ENCODE results near the gene UBE2E2. TPM values are rescaled to one million over a fixed set of nuclear protein-coding genes. Genes with fewer than 3 reads are reported as not detected.

The UBE2E2 gene
- total RNA-seq, 3 donors from 2014 or later (not counting 1 experiment from before 2014, with no cell fraction given) = 4.8 to 6.1 (median 5.3) TPM

DNA sequence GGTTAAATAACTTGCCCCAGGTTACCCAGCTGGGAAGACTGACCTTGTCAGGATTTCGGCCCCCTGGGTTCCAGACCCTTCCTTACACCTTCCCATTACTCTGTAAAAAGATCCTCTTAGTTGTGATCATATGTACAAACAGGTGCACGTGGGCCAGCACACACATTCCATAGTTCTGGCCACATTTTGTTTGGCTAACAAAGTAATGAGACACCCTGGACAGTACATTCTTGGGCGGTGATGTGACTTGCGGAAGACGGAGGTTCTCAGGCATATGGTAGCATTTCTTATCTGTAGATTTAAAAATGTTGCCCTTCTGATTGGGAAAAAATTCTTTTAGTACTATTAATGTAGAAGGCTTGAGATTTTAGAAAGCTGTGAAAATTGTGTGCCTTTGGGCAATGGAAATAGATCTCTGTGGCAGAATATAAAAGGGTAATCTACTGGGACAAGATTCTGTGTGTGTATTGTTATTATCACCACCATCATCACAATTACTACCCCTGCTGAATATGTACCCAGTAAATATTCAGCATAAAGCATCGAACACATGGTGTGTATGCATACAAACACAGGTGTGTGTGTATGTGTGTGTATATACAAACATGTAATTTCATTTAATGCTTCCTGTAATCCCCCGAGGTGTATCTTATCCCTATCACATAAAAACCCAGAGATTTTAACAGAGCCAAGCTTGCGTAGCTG, 397.2 kb downstream of the UBE2E2 start:
- no peak overlapping the region for H3K27ac Mint-ChIP-seq
- WGBS (ENCODE audit: insufficient coverage) = 90% methylated on average over 7 of the region's 8 CpGs
- H3K9me3 Mint-ChIP-seq = no peaks in the 10 kb centered on the region
- intact Hi-C loops (cut with micrococcal nuclease) = no loop called here
- ATAC-seq (no peak), DNase-seq (no peak)
- TF ChIP-seq, protein P1, sequence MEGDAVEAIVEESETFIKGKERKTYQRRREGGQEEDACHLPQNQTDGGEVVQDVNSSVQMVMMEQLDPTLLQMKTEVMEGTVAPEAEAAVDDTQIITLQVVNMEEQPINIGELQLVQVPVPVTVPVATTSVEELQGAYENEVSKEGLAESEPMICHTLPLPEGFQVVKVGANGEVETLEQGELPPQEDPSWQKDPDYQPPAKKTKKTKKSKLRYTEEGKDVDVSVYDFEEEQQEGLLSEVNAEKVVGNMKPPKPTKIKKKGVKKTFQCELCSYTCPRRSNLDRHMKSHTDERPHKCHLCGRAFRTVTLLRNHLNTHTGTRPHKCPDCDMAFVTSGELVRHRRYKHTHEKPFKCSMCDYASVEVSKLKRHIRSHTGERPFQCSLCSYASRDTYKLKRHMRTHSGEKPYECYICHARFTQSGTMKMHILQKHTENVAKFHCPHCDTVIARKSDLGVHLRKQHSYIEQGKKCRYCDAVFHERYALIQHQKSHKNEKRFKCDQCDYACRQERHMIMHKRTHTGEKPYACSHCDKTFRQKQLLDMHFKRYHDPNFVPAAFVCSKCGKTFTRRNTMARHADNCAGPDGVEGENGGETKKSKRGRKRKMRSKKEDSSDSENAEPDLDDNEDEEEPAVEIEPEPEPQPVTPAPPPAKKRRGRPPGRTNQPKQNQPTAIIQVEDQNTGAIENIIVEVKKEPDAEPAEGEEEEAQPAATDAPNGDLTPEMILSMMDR (IDR thresholded peaks at IDR 0.05) = no peak
- no peak overlapping the region for H3K27ac ChIP-seq (ENCODE audit: low read length)
- no peaks in the 10 kb centered on the region for H3K36me3 ChIP-seq (ENCODE audit: control insufficient read depth, insufficient read depth, low read length)
- H3K4me1 ChIP-seq (ENCODE audit: control insufficient read depth, insufficient read depth, low read length) = no peaks in the 10 kb centered on the region
- H3K4me3 ChIP-seq (ENCODE audit: low read length) = no peak overlapping the region
- no peaks in the 10 kb centered on the region for H3K27me3 ChIP-seq (ENCODE audit: control insufficient read depth, insufficient read depth, low read length)
- H3K4me1 Mint-ChIP-seq = no peaks in the 10 kb centered on the region
- no peaks in the 10 kb centered on the region for H3K9me3 ChIP-seq (ENCODE audit: control insufficient read depth, insufficient read depth, low read length)
- H3K36me3 Mint-ChIP-seq = no peaks in the 10 kb centered on the region
- H3K27me3 Mint-ChIP-seq (ENCODE audit: low read depth in 2 of 2) = no peaks in the 10 kb centered on the region
- no peak overlapping the region for H3K4me3 Mint-ChIP-seq

DNA sequence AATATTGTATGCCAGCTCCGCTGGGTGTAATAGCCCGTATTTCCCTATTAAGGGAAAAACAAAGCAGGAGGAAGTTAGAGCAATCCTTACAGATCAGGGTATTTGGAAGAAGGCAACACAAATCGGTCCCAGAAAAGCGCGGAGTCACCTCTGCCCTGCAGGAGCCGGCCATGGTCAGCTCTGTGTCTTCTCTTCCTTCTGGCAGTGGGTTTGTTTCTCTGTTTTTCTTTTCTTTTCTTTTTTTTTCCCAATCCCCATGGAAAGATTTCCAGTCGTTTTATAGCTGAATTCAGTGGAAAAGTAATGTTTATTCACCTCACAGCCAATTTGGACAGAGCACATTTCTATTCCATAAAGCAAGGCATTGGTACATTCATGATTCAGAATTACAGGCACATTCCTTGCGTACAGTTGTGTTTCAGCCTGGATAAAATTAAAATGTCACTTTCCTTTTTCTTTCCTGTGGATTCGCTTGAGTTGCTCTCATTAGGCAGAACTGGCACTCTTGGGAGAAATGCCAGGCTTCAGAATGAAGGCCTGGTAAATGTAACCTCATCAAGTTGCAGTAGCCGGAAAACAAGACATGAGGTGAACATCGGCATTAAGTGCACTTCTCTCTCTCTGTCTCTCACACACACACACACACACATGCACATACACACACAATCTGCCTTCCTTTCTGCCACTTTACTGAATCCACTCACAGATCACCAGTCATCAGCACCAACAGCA, 398.1 kb downstream of the UBE2E2 start:
- no peaks in the 10 kb centered on the region for H3K36me3 ChIP-seq (ENCODE audit: control insufficient read depth, insufficient read depth, low read length)
- no peaks in the 10 kb centered on the region for H3K9me3 ChIP-seq (ENCODE audit: control insufficient read depth, insufficient read depth, low read length)
- no peaks in the 10 kb centered on the region for H3K36me3 Mint-ChIP-seq
- H3K4me3 Mint-ChIP-seq = no peak overlapping the region
- no peaks in the 10 kb centered on the region for H3K4me1 Mint-ChIP-seq
- 89% methylated on average over 11 of the region's 11 CpGs for WGBS (ENCODE audit: insufficient coverage)
- H3K27me3 ChIP-seq (ENCODE audit: control insufficient read depth, insufficient read depth, low read length) = no peaks in the 10 kb centered on the region
- no peaks in the 10 kb centered on the region for H3K9me3 Mint-ChIP-seq
- no peak for DNase-seq
- TF ChIP-seq, protein P1 (IDR thresholded peaks at IDR 0.05) = no peak
- no peak overlapping the region for H3K27ac ChIP-seq (ENCODE audit: low read length)
- intact Hi-C loops (cut with micrococcal nuclease) = no loop called here
- no peak for ATAC-seq
- no peak overlapping the region for H3K4me3 ChIP-seq (ENCODE audit: low read length)
- peaks cover 5 to 7% of the 10 kb centered on the region in 2 donors for H3K27me3 Mint-ChIP-seq (ENCODE audit: low read depth in 2 of 2)
- H3K27ac Mint-ChIP-seq = no peak overlapping the region
- H3K4me1 ChIP-seq (ENCODE audit: control insufficient read depth, insufficient read depth, low read length) = no peaks in the 10 kb centered on the region

DNA sequence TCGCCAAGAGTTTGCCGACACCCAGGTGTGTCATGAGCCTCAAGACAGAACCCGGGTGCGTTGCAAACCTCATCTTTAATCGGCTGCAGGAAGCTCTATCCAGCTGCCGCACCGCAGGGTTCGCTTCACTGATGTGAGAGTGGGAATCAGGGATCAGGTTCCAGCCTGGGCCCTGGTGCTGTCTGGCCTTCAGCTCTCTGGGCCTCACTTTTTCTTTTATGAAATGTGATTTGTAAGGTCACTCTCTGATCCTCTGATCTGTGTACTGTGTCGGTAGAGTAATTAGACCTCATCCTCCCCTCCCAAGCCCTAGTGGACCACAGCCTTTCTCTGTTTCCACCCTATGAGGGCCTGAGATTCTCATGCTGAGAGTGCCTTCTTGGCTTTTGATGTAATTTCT, 399.8 kb downstream of the UBE2E2 start:
- no peak overlapping the region for H3K27ac Mint-ChIP-seq
- ATAC-seq (no peak), DNase-seq (no peak)
- 81% methylated on average over 9 of the region's 9 CpGs for WGBS (ENCODE audit: insufficient coverage)
- H3K27me3 Mint-ChIP-seq (ENCODE audit: low read depth in 2 of 2) = peaks cover 5 to 8% of the 10 kb centered on the region in 2 donors
- Histone ChIP-seq H3K4me3 (ENCODE audit: low read length) (no peak overlapping the region), H3K36me3 (ENCODE audit: control insufficient read depth, insufficient read depth, low read length) (no peaks in the 10 kb centered on the region), H3K4me1 (ENCODE audit: control insufficient read depth, insufficient read depth, low read length) (no peaks in the 10 kb centered on the region), H3K27me3 (ENCODE audit: control insufficient read depth, insufficient read depth, low read length) (no peaks in the 10 kb centered on the region), H3K9me3 (ENCODE audit: control insufficient read depth, insufficient read depth, low read length) (no peaks in the 10 kb centered on the region), H3K27ac (ENCODE audit: low read length) (no peak overlapping the region)
- TF ChIP-seq, protein P1 (IDR thresholded peaks at IDR 0.05) = no peak
- no peaks in the 10 kb centered on the region for H3K4me1 Mint-ChIP-seq
- no peaks in the 10 kb centered on the region for H3K36me3 Mint-ChIP-seq
- intact Hi-C loops (cut with micrococcal nuclease) = no loop called here
- no peaks in the 10 kb centered on the region for H3K9me3 Mint-ChIP-seq
- no peak overlapping the region for H3K4me3 Mint-ChIP-seq

All from natural killer cell (primary cell).